Psoas muscle (tissue), 8 donors: ENCODE results near the gene PRR5L. TPM values are rescaled to one million over a fixed set of nuclear protein-coding genes. Genes with fewer than 3 reads are reported as not detected.
A peak's percentile ranks its signal among the peaks of the same experiment; 100 is the strongest.

Experiments
- ATAC-seq, 4 donors: fragments of 200-7000 bp; cut with Tn5 transposase; one replicate each; pipeline ENCODE4 v1.9.1; 2020; ENCODE audit warnings: moderate library complexity in 3 of 4, mild to moderate bottlenecking in 2 of 4
- DNase-seq, 2 donors: peaks; one replicate each; pipeline ENCODE4 v3.0.0-alpha.2; 2020
- H3K27ac ChIP-seq: fragments of 200-600 bp; one replicate; pipeline ENCODE4 v1.8.0; 2022
- H3K27me3 ChIP-seq, 3 donors: fragments of 200-600 bp in 1 of 3; one replicate each; pipeline versions ENCODE4 v1.6.1 to v1.8.0; 2013 to 2022; ENCODE audit warnings: low read length in 2 of 3, mild to moderate bottlenecking in 2 of 3, moderate library complexity in 1 of 3; ENCODE audit not compliant: insufficient read depth in 3 of 3
- H3K36me3 ChIP-seq, 2 donors: fragments of 200-600 bp in 1 of 2; one replicate each; pipeline versions ENCODE4 v1.6.1 to v1.8.0; 2013 to 2022; ENCODE audit warnings: low read depth in 1 of 2, mild to moderate bottlenecking in 1 of 2, moderate library complexity in 1 of 2; ENCODE audit not compliant: insufficient read depth in 1 of 2
- H3K4me1 ChIP-seq: fragments of 200-600 bp; one replicate; pipeline ENCODE4 v1.8.0; 2022
- H3K4me3 ChIP-seq: fragments of 200-600 bp; one replicate; pipeline ENCODE4 v1.8.0; 2022; ENCODE audit warnings: mild to moderate bottlenecking
- H3K9me3 ChIP-seq: fragments of 200-600 bp; one replicate; pipeline ENCODE4 v1.8.0; 2022
- WGBS, 3 donors: extraction: QIAGEN DNeasy Blood & Tissue Kit; methylation state at CpG; one replicate each; pipeline versions ENCODE4 v1.1.6 to v1.1.7; 2013; 5-methylcytosine and 5-hydroxymethylcytosine counted together
- intact Hi-C, 2 donors: fragments of 100-400 bp; cut with DNase I; formaldehyde crosslinking; loops; one replicate each; pipeline versions ENCODE4 v1.11.0 to v1.14.2; 2022
- polyA plus RNA-seq, 3 donors: library from polyadenylated mRNA; stranded (reverse); fragments of 200-250 nt; gene quantifications; one replicate each; pipeline ENCODE4 v1.2.3, GENCODE V29; 2013
- total RNA-seq, 4 donors: library from RNA; stranded (reverse); fragmentation: NEBNext Ultra II Directional in 2 of 4; extraction: Animal tissue kit (Norgen Biotek cat#: 25700) in 2 of 4; gene quantifications; one replicate each; pipeline versions ENCODE4 v1.2.1 to v1.2.4, GENCODE V29; 2021 to 2023
- TF ChIP-seq, protein P1 (sequence below): fragments of 200-600 bp; IDR thresholded peaks from one replicate; pipeline ENCODE4 v1.8.0; 2022; ENCODE audit warnings: antibody characterized with exemption
- donor health status: healthy with polysubstance abuse.
- donor health status: DM: no; HTN: no; CAD: no; lungs with moderate emphysema.
- donor health status: Bipolar disorder and iron deficiency.
- donor health status: healthy.
- donor health status: DM: yes; HTN: yes; CAD: no.
- donor health status: DM: no; HTN: no; CAD: no.
- donor health status: DM: no; HTN: no; CAD: no.
- donor health status: DM: yes; HTN: yes; CAD: no.

Gene PRR5L
- total and polyA plus RNA-seq, 7 donors = 0.39 to 2.5 (median 0.86) TPM

DNA sequence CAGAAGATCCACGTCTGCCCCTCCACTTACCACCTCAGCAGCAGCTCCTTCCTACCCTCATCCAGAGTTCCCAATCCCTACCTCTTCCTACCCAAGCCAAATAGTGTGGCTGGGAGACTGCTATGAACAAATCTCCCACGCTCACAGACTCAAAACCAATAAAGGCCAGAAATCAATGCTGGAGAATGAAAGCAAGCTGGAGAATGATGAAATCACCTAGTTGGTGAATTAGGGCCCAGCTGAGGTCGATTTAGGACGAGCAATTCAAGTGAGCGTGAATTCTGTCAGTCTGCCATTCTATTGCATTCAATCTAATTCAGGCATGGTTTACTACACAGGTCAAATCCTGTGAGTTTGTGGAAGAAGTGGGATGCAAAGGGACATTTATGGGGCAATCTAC, 29.3 kb upstream of the PRR5L start:
- ATAC-seq = no peak
- WGBS, 3 donors = 54 to 63% (median 55%) methylated on average over 5 of the region's 5 CpGs

DNA sequence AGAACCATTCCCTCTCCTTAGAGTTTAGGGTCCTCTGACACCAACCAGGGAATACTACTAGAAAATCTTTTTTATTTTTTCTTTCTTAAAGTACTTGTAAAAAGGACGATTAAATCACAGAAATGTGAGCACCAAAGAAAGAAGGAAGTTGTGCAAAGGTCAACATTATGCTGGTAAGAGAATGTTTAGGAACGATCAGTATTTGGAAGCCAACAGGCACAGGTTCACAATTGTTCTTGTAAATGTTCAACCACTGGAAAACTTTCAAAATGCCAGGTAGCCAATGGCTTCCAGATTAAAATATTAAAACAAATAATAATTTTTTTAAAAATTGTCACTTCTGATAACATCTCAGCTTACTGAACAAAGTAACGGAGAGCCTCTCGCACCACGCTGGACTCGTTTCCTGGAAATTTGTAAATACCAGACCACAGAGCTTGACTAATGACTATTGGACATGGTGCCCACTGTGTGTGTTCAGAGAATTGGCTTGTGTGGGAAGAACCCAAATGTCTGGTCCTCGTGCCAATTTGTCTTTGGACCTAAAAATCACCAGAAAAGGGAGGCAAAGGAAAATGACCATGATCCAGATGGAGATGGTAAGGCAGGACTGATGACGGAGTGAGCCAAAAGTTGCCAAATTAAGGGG, 27.6 kb upstream of the PRR5L start:
- no peaks in the 10 kb centered on the region for H3K4me1 ChIP-seq
- DNase-seq (no peak), ATAC-seq (no peak)
- no peak overlapping the region for H3K27ac ChIP-seq
- 44 to 56% (median 45%) methylated on average over 8 of the region's 8 CpGs for WGBS, 3 donors
- intact Hi-C loops = loop anchor here (5.0 kb wide), 2 partner anchors 226 to 651 kb away; partner anchors contain the start of gene FJX1 (in 1 of the 2)
- H3K4me3 ChIP-seq = no peak overlapping the region
- peaks cover 2 to 23% of the 10 kb centered on the region in 2 donors for H3K36me3 ChIP-seq
- no peaks in the 10 kb centered on the region for H3K27me3 ChIP-seq
- no peaks in the 10 kb centered on the region for H3K9me3 ChIP-seq
- TF ChIP-seq, protein P1, sequence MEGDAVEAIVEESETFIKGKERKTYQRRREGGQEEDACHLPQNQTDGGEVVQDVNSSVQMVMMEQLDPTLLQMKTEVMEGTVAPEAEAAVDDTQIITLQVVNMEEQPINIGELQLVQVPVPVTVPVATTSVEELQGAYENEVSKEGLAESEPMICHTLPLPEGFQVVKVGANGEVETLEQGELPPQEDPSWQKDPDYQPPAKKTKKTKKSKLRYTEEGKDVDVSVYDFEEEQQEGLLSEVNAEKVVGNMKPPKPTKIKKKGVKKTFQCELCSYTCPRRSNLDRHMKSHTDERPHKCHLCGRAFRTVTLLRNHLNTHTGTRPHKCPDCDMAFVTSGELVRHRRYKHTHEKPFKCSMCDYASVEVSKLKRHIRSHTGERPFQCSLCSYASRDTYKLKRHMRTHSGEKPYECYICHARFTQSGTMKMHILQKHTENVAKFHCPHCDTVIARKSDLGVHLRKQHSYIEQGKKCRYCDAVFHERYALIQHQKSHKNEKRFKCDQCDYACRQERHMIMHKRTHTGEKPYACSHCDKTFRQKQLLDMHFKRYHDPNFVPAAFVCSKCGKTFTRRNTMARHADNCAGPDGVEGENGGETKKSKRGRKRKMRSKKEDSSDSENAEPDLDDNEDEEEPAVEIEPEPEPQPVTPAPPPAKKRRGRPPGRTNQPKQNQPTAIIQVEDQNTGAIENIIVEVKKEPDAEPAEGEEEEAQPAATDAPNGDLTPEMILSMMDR = no peak

More for the DNA sequence above, 29.3 kb upstream of the PRR5L start:
- Histone ChIP-seq H3K9me3 (no peaks in the 10 kb centered on the region), H3K27me3 (no peaks in the 10 kb centered on the region), H3K4me3 (no peak overlapping the region), H3K36me3 (peaks cover 0 to 6% of the 10 kb centered on the region in 2 donors), H3K4me1 (no peaks in the 10 kb centered on the region), H3K27ac (no peak overlapping the region)
- DNase-seq = no peak
- TF ChIP-seq, protein P1 = no peak
- intact Hi-C loops = loop anchor here (2.0 to 5.0 kb wide), 3 partner anchors 224 to 650 kb away; partner anchors contain the start of gene FJX1 (in 1 of the 2)

DNA sequence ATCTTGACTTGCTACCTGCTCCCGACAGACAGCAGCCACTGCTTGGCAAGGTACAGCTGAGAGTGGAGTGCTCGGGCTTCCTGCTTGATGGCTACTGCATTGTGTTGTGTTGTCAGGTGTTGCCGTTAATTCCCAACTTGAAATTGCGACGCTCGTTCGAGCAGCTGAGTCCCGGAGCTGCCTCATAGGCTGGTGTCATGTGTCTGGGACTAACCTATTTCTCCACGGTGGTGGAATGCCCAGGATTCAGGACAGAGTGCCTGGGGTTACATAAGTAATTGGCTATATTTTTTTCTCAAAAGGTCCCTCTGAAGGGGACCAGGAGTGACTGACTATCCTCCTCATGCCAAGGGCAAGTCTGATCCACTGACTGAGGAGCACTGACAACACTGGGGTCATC, 25.4 kb upstream of the PRR5L start:
- intact Hi-C loops = no loop called here
- DNase-seq (no peak), ATAC-seq (peak in 3 of 4 donors; percentile 19 to 36 (median 24))
- Histone ChIP-seq H3K9me3 (no peaks in the 10 kb centered on the region), H3K27me3 (no peaks in the 10 kb centered on the region), H3K27ac (no peak overlapping the region), H3K4me3 (no peak overlapping the region), H3K4me1 (no peaks in the 10 kb centered on the region), H3K36me3 (peaks cover 7 to 45% of the 10 kb centered on the region in 2 donors)
- 30 to 41% (median 34%) methylated on average over 9 of the region's 9 CpGs for WGBS, 3 donors
- TF ChIP-seq, protein P1 = no peak

DNA sequence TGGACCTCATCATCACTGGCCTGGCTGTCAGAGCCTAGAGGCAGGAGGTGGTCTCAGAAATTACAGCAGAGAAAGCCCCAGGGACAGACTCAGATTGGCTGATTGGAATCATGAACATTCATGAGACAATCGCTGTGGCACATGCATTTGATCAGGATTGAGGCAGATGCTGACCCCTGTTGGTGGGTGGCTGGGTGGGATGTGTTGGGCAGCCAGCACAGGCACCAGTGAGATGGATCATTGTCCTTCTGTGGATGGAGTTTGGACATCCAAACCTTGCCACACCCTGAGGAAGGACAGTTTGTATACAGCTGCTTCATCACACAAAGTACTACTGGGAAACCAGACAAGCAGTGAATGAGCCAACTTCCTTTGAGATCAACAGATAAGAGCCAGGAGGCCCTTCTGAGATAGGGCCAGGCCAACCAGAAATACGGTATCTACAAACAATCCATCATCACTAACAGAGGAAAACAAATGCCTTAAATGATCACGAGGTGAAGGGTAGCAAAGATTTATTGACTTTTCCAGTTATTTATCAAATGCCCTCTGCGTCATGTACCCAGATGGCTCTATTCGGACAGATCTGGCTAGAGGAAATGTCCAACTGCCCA, 24.2 kb upstream of the PRR5L start:
- H3K36me3 ChIP-seq = peaks cover 8 to 57% of the 10 kb centered on the region in 2 donors
- no peaks in the 10 kb centered on the region for H3K27me3 ChIP-seq
- ATAC-seq = no peak
- TF ChIP-seq, protein P1 = no peak
- 90 to 92% (median 90%) methylated on average over 5 of the region's 5 CpGs for WGBS, 3 donors
- no peaks in the 10 kb centered on the region for H3K4me1 ChIP-seq
- DNase-seq = no peak
- H3K4me3 ChIP-seq = no peak overlapping the region
- intact Hi-C loops = no loop called here
- no peak overlapping the region for H3K27ac ChIP-seq
- H3K9me3 ChIP-seq = no peaks in the 10 kb centered on the region
